GM12878 (cell line): ENCODE results near the gene TRABD2A. TPM values are rescaled to one million over a fixed set of nuclear protein-coding genes. Genes with fewer than 3 reads are reported as not detected.
A peak's percentile ranks its signal among the peaks of the same experiment; 100 is the strongest.

Experiments used
- EED ChIP-seq: sonication (generic); IDR thresholded peaks from 2 replicates; pipeline ENCODE4 v1.6.1; 2016; ENCODE audit warnings: antibody characterized with exemption, low read depth
- HSF1 ChIP-seq: fragments of 150-350 bp; IDR thresholded peaks from 2 replicates; pipeline ENCODE4 v1.6.1; 2014; ENCODE audit warnings: mild to moderate bottlenecking, low read depth, low read length
- MTA2 ChIP-seq: fragments of 450-650 bp; IDR thresholded peaks from 2 replicates; pipeline ENCODE4 v1.6.1; 2016; ENCODE audit warnings: low read depth, mild to moderate bottlenecking, moderate library complexity
- NFYA ChIP-seq: IDR thresholded peaks from 2 replicates; pipeline ENCODE4 v1.6.1; 2011; ENCODE audit warnings: low read depth, mild to moderate bottlenecking, low read length, improper control_type of control experiment, borderline replicate concordance
- PAX5 ChIP-seq: IDR thresholded peaks from 2 replicates; pipeline ENCODE4 v1.6.1; 2011; ENCODE audit warnings: low read depth, low read length, borderline replicate concordance
- PAX8 ChIP-seq: fragments of 450-650 bp; IDR thresholded peaks from 2 replicates; pipeline ENCODE4 v1.6.1; 2017; ENCODE audit warnings: mild to moderate bottlenecking, moderate library complexity
- POLR2AphosphoS2 ChIP-seq: IDR thresholded peaks from 2 replicates; pipeline ENCODE4 v1.6.1; 2011; ENCODE audit warnings: low read depth, mild to moderate bottlenecking, low read length, improper control_type of control experiment, moderate library complexity
- POLR2AphosphoS5 ChIP-seq: IDR thresholded peaks from 2 replicates; pipeline ENCODE4 v1.6.1; 2011; ENCODE audit warnings: mild to moderate bottlenecking, low read length, inconsistent platforms
- PRDM15 ChIP-seq: fragments of 450-650 bp; formaldehyde crosslinking; IDR thresholded peaks from 2 replicates; pipeline ENCODE4 v1.4.0; 2020; ENCODE audit warnings: mild to moderate bottlenecking, moderate library complexity
- RB1 ChIP-seq: fragments of 450-650 bp; formaldehyde crosslinking; IDR thresholded peaks from 2 replicates; pipeline ENCODE4 v1.6.1; 2017; ENCODE audit warnings: mild to moderate bottlenecking, borderline replicate concordance
- RUNX3 ChIP-seq: IDR thresholded peaks from 2 replicates; pipeline ENCODE4 v1.6.1; 2012; ENCODE audit warnings: low read length, inconsistent platforms
- SKIL ChIP-seq: fragments of 450-650 bp; IDR thresholded peaks from 2 replicates; pipeline ENCODE4 v1.6.1; 2017; ENCODE audit warnings: mild to moderate bottlenecking, low read depth, inconsistent platforms; ENCODE audit not compliant: poor library complexity, severe bottlenecking
- SMC3 ChIP-seq: IDR thresholded peaks from 2 replicates; pipeline ENCODE4 v1.6.1; 2011; ENCODE audit warnings: low read length, improper control_type of control experiment, borderline replicate concordance
- TARDBP ChIP-seq: IDR thresholded peaks from 2 replicates; pipeline ENCODE4 v1.6.1; 2016; ENCODE audit warnings: borderline replicate concordance
- TCF12 ChIP-seq: IDR thresholded peaks from 2 replicates; pipeline ENCODE4 v1.6.1; 2011; ENCODE audit warnings: low read depth, mild to moderate bottlenecking, low read length
- ZBED1 ChIP-seq: IDR thresholded peaks from 2 replicates; pipeline ENCODE4 v1.6.1; 2016; ENCODE audit warnings: borderline replicate concordance
- polyA plus RNA-seq, 11 experiments: library from polyadenylated mRNA; depleted of rRNA in 4 of 11; unstranded in 6 of 11; stranded (reverse) in 5 of 11; fragments of >200 nt; fragmentation: Nextera tagmentation in 4 of 11; fragmentation: Illumina TruSeq in 1 of 11; extraction: Ambion mirVana in 4 of 11; extraction: Trizol in 1 of 11; gene quantifications; 1 replicate in 1 of 11; 2 replicates in 10 of 11; pipeline versions ENCODE4 v1.2.1 to v1.2.3, GENCODE V29; 2011 to 2016; ENCODE audit warnings: inconsistent platforms in 2 of 11, missing spikeins in 2 of 11, low read depth in 1 of 11
- total RNA-seq, 4 experiments: library from RNA; depleted of rRNA in 3 of 4; stranded (reverse); fragments of >200 nt in 3 of 4; fragmentation: Illumina TruSeq in 1 of 4; extraction: Trizol in 1 of 4; gene quantifications; 2 replicates each; pipeline versions ENCODE4 v1.2.1 to v1.2.3, GENCODE V29; 2013 to 2021
- TF ChIP-seq, protein P1 (sequence below): IDR thresholded peaks from 2 replicates; pipeline ENCODE4 v1.6.1; 2011; ENCODE audit warnings: low read depth, mild to moderate bottlenecking, low read length, moderate library complexity, borderline replicate concordance; ENCODE audit errors: extremely low read depth
- TF ChIP-seq, protein P2 (sequence below): fragments of 450-650 bp; conservative IDR thresholded peaks from 2 replicates; pipeline ENCODE4 v1.6.1; 2017; ENCODE audit warnings: mild to moderate bottlenecking, moderate library complexity

Gene TRABD2A
- total and polyA plus RNA-seq, 10 of the 15 experiments (the other 5 are each of a cell fraction or from before 2014, with no cell fraction given), result 1.4 to 7.6 (median 4.1) TPM

DNA sequence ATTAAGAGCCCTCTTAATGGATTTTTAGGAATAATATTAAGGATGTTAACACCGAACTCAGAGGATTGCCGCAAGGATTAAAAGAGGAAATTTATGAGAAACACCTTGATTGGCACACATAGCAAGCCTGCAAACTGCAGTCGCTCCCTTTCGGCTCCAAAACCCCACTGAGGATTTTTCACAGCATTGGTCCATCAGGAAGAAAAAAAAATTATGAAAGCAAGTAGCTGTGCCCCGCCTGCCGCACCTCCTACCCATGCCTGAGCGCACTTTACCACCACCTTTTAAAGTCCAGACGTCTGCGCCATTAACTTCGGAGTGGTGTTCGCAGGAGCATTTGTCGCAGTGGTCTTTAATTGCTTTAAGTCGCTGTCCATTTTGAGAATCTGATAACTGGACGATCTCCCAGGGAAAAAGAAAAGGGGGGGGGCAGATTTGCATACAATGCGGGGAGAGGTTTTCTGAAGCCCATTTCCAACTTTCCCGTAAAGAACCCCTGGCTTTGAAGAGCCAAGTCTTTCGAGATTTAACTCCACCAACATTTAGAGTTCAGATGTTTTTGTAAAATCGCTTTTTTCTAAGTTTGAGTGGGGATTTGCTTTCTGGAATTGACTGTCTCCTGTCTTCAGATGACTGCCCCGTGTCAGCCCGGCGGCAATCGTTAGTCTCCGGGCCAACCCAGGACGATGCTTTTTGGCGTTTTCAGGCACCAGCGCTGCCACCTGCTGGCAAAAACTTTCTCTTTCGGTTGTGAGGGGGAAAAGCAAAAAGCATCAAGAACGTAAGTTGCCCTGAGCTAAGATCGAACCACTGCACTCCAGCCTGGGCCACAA lies 913 bp upstream of the TRABD2A start (continued):
- no peak for TF ChIP-seq PRDM15 (CRISPR knock-in tag)
- no peak for TF ChIP-seq PAX5
- TF ChIP-seq NFYA, result no peak
- TF ChIP-seq ZBED1, result no peak
- TF ChIP-seq TCF12, result no peak
- no peak for TF ChIP-seq POLR2AphosphoS2
- TF ChIP-seq EED, result no peak
- peak; percentile 72; the same call in 1 of the 2 replicates for TF ChIP-seq SMC3
- TF ChIP-seq, protein P1, sequence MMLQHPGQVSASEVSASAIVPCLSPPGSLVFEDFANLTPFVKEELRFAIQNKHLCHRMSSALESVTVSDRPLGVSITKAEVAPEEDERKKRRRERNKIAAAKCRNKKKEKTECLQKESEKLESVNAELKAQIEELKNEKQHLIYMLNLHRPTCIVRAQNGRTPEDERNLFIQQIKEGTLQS, result no peak
- no peak for TF ChIP-seq RUNX3
- TF ChIP-seq MTA2, result no peak; the same call in 1 of the 2 replicates
- TF ChIP-seq PAX8, result no peak
- no peak for TF ChIP-seq POLR2AphosphoS5
- no peak for TF ChIP-seq HSF1
- TF ChIP-seq, protein P2, sequence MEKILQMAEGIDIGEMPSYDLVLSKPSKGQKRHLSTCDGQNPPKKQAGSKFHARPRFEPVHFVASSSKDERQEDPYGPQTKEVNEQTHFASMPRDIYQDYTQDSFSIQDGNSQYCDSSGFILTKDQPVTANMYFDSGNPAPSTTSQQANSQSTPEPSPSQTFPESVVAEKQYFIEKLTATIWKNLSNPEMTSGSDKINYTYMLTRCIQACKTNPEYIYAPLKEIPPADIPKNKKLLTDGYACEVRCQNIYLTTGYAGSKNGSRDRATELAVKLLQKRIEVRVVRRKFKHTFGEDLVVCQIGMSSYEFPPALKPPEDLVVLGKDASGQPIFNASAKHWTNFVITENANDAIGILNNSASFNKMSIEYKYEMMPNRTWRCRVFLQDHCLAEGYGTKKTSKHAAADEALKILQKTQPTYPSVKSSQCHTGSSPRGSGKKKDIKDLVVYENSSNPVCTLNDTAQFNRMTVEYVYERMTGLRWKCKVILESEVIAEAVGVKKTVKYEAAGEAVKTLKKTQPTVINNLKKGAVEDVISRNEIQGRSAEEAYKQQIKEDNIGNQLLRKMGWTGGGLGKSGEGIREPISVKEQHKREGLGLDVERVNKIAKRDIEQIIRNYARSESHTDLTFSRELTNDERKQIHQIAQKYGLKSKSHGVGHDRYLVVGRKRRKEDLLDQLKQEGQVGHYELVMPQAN, result no peak
- no peak; the same call in 1 of the 2 replicates for TF ChIP-seq TARDBP
- TF ChIP-seq RB1, result peak; percentile 39; the same call in 1 of the 2 replicates
- TF ChIP-seq SKIL, result no peak
